H9 (cell line): ENCODE results near the gene NSA2. TPM values are rescaled to one million over a fixed set of nuclear protein-coding genes. Genes with fewer than 3 reads are reported as not detected.

Experiments
- DNase-seq: peaks from one replicate; pipeline ENCODE4 v3.0.0-alpha.2; 2017
- H2AFZ ChIP-seq: one replicate; pipeline ENCODE4 v1.6.1; 2013; ENCODE audit warnings: mild to moderate bottlenecking, low read length, control low read depth, moderate library complexity
- H2AK5ac ChIP-seq: 2 replicates; pipeline ENCODE4 v1.6.1; 2013; ENCODE audit warnings: low read length, control low read depth, mixed read lengths; ENCODE audit not compliant: insufficient read length
- H2BK120ac ChIP-seq: one replicate; pipeline ENCODE4 v1.6.1; 2013; ENCODE audit warnings: low read depth, mild to moderate bottlenecking, low read length, control low read depth, inconsistent platforms; ENCODE audit not compliant: poor library complexity, severe bottlenecking
- H2BK12ac ChIP-seq: 2 replicates; pipeline ENCODE4 v1.6.1; 2013; ENCODE audit warnings: low read length, control low read depth, mixed read lengths, low read depth; ENCODE audit not compliant: insufficient read length
- H2BK15ac ChIP-seq: 2 replicates; pipeline ENCODE4 v1.6.1; 2013; ENCODE audit warnings: low read depth, low read length, control low read depth
- H2BK20ac ChIP-seq: one replicate; pipeline ENCODE4 v1.6.1; 2013; ENCODE audit warnings: low read depth, mild to moderate bottlenecking, low read length, control low read depth, inconsistent platforms; ENCODE audit not compliant: poor library complexity, severe bottlenecking
- H2BK5ac ChIP-seq: 2 replicates; pipeline ENCODE4 v1.6.1; 2013; ENCODE audit warnings: low read length, control low read depth, mixed read lengths; ENCODE audit not compliant: insufficient read length
- H3K14ac ChIP-seq: 2 replicates; pipeline ENCODE4 v1.6.1; 2013; ENCODE audit warnings: low read length, control low read depth; ENCODE audit not compliant: insufficient read depth
- H3K18ac ChIP-seq: 2 replicates; pipeline ENCODE4 v1.6.1; 2013; ENCODE audit warnings: low read depth, mild to moderate bottlenecking, mixed read lengths, low read length, control low read depth; ENCODE audit not compliant: insufficient read length
- H3K23ac ChIP-seq: 2 replicates; pipeline ENCODE4 v1.6.1; 2013; ENCODE audit warnings: low read length, control low read depth, mixed read lengths, low read depth; ENCODE audit not compliant: insufficient read length
- H3K23me2 ChIP-seq: 2 replicates; pipeline ENCODE4 v1.6.1; 2013; ENCODE audit warnings: low read depth, mild to moderate bottlenecking, mixed read lengths, low read length, control low read depth; ENCODE audit not compliant: insufficient read length, poor library complexity, severe bottlenecking
- H3K27ac ChIP-seq: 2 replicates; pipeline ENCODE4 v1.5.1; 2013; ENCODE audit warnings: low read length, control low read depth, mixed read lengths, low read depth; ENCODE audit not compliant: insufficient read length
- H3K27me3 ChIP-seq: 2 replicates; pipeline ENCODE4 v1.6.1; 2013; ENCODE audit warnings: low read length, control low read depth, inconsistent platforms; ENCODE audit not compliant: insufficient read depth
- H3K4ac ChIP-seq: 2 replicates; pipeline ENCODE4 v1.6.1; 2013; ENCODE audit warnings: low read depth, mild to moderate bottlenecking, control low read depth, inconsistent platforms, low read length, moderate library complexity
- H3K4me1 ChIP-seq: 2 replicates; pipeline ENCODE4 v1.6.1; 2013; ENCODE audit warnings: low read length, control low read depth, inconsistent platforms; ENCODE audit not compliant: insufficient read depth
- H3K4me2 ChIP-seq: 2 replicates; pipeline ENCODE4 v1.6.1; 2013; ENCODE audit warnings: low read length, control low read depth, mixed read lengths; ENCODE audit not compliant: insufficient read length, insufficient read depth
- H3K56ac ChIP-seq: 2 replicates; pipeline ENCODE4 v1.6.1; 2013; ENCODE audit warnings: low read depth, mild to moderate bottlenecking, mixed read lengths, low read length, control low read depth; ENCODE audit not compliant: insufficient read length
- H3K79me1 ChIP-seq: 2 replicates; pipeline ENCODE4 v1.6.1; 2013; ENCODE audit warnings: low read depth, mild to moderate bottlenecking, moderate library complexity, low read length, control low read depth, inconsistent platforms; ENCODE audit not compliant: insufficient read depth, poor library complexity, severe bottlenecking
- H3K79me2 ChIP-seq: 2 replicates; pipeline ENCODE4 v1.6.1; 2013; ENCODE audit warnings: low read length, control low read depth, inconsistent platforms; ENCODE audit not compliant: insufficient read depth
- H3K9ac ChIP-seq: 2 replicates; pipeline ENCODE4 v1.6.1; 2013; ENCODE audit warnings: low read length, control low read depth, mixed read lengths; ENCODE audit not compliant: insufficient read length; ENCODE audit errors: extremely low read depth
- H3K9me3 ChIP-seq: one replicate; pipeline ENCODE4 v1.6.1; 2013; ENCODE audit warnings: low read depth, low read length, inconsistent platforms; ENCODE audit not compliant: control insufficient read depth
- H3T11ph ChIP-seq: one replicate; pipeline ENCODE4 v1.6.1; 2013; ENCODE audit warnings: mild to moderate bottlenecking, low read length, control low read depth, inconsistent platforms
- H4K20me1 ChIP-seq: one replicate; pipeline ENCODE4 v1.6.1; 2013; ENCODE audit not compliant: control insufficient read depth, insufficient read length, insufficient read depth
- H4K5ac ChIP-seq: 2 replicates; pipeline ENCODE4 v1.6.1; 2013; ENCODE audit warnings: low read depth, mild to moderate bottlenecking, mixed read lengths, low read length, control low read depth; ENCODE audit not compliant: insufficient read length
- H4K8ac ChIP-seq: replicated peaks from 2 replicates; pipeline ENCODE4 v1.6.1; 2013; ENCODE audit warnings: low read length, control low read depth, mixed read lengths, low read depth; ENCODE audit not compliant: insufficient read length
- H4K91ac ChIP-seq: 2 replicates; pipeline ENCODE4 v1.6.1; 2013; ENCODE audit warnings: low read depth, mild to moderate bottlenecking, moderate library complexity, mixed read lengths, low read length, control low read depth; ENCODE audit not compliant: insufficient read length
- H3K27ac Mint-ChIP-seq, 3 experiments: 2 replicates in 2 of 3; 3 replicates in 1 of 3; pipeline ENCODE4 v1.8.0; 2020 to 2021; ENCODE audit warnings: mixed read lengths in 3 of 3, mild to moderate bottlenecking in 1 of 3, moderate library complexity in 1 of 3
- H3K27me3 Mint-ChIP-seq: 2 replicates; pipeline ENCODE4 v1.8.0; 2021; ENCODE audit warnings: low read depth, mild to moderate bottlenecking, moderate library complexity, mixed read lengths
- H3K36me3 Mint-ChIP-seq, 3 experiments: 2 replicates in 2 of 3; 3 replicates in 1 of 3; pipeline ENCODE4 v1.8.0; 2020 to 2021; ENCODE audit warnings: low read depth in 3 of 3, mixed read lengths in 3 of 3; ENCODE audit not compliant: insufficient read depth in 1 of 3
- H3K4me1 Mint-ChIP-seq, 2 experiments: 2 replicates each; pipeline ENCODE4 v1.8.0; 2020; ENCODE audit warnings: mixed read lengths in 2 of 2
- H3K4me3 Mint-ChIP-seq, 2 experiments: 2 replicates in 1 of 2; 3 replicates in 1 of 2; pipeline ENCODE4 v1.8.0; 2020 to 2021; ENCODE audit warnings: mild to moderate bottlenecking in 2 of 2, mixed read lengths in 2 of 2, moderate library complexity in 1 of 2
- H3K9me3 Mint-ChIP-seq, 2 experiments: 2 replicates in 1 of 2; 3 replicates in 1 of 2; pipeline ENCODE4 v1.8.0; 2020; ENCODE audit warnings: mild to moderate bottlenecking in 2 of 2, mixed read lengths in 2 of 2, moderate library complexity in 1 of 2
- CTCF ChIP-seq: fragments of 200-600 bp; sonication (generic); conservative IDR thresholded peaks from 3 replicates; pipeline ENCODE4 v1.8.0; 2021; ENCODE audit warnings: antibody characterized with exemption, mild to moderate bottlenecking
- WGBS: extraction: QIAGEN DNeasy Blood & Tissue Kit; methylation state at CpG from one replicate; pipeline ENCODE4 v1.1.7; 2013; ENCODE audit warnings: missing lambda C conversion rate, low lambda C conversion rate, mixed read lengths; ENCODE audit not compliant: insufficient read length; ENCODE audit errors: extremely low coverage; 5-methylcytosine and 5-hydroxymethylcytosine counted together
- total RNA-seq: library from RNA; stranded (reverse); gene quantifications from 2 replicates; pipeline ENCODE4 v1.2.1, GENCODE V29; 2021

Gene NSA2
- total RNA-seq, 1 experiment from 2014 or later, result 72.0 TPM

- Histone ChIP-seq H2BK15ac (no peak overlapping the region), H3K4ac (no peak overlapping the region), H3K27me3 (no peaks in the 10 kb centered on the region), H3K23ac (no peak overlapping the region), H2BK20ac (no peak overlapping the region), H3K79me1 (no peaks in the 10 kb centered on the region), H3K56ac (no peak overlapping the region), H4K20me1 (no peaks in the 10 kb centered on the region), H4K91ac (no peak overlapping the region), H3K9ac (no peak overlapping the region), H3K14ac (no peak overlapping the region), H3K23me2 (no peaks in the 10 kb centered on the region), H2BK5ac (no peak overlapping the region), H3K4me1 (no peaks in the 10 kb centered on the region), H3K9me3 (no peaks in the 10 kb centered on the region), H3K27ac (no peak overlapping the region), H4K8ac (no peak overlapping the region), H2BK12ac (no peak overlapping the region), H2AFZ (no peak overlapping the region), H3K4me2 (no peak overlapping the region), H3T11ph (no peak overlapping the region), H2AK5ac (no peak overlapping the region), H2BK120ac (no peak overlapping the region), H3K18ac (no peak overlapping the region), H4K5ac (no peak overlapping the region), H3K79me2 (no peaks in the 10 kb centered on the region)
- H3K9me3 Mint-ChIP-seq, result no peaks in the 10 kb centered on the region
- WGBS, result no CpG with 5 or more reads among the region's 6 CpGs
- no peaks in the 10 kb centered on the region for H3K4me1 Mint-ChIP-seq
- H3K36me3 Mint-ChIP-seq, result peaks cover 0 to 45% (median 35%) of the 10 kb centered on the region in 3 experiments; a peak in 5 of 7 replicates
- H3K27ac Mint-ChIP-seq, result no peak overlapping the region
- DNase-seq, result no peak
- no peaks in the 10 kb centered on the region for H3K27me3 Mint-ChIP-seq
- no peak for TF ChIP-seq CTCF
- H3K4me3 Mint-ChIP-seq, result no peak overlapping the region
Measured at GRCh38 chr5:74736759-74737158, 30.3 kb upstream of the NSA2 start.
